CD4-positive, alpha-beta T cell treated with Interleukin-1 beta for 1 hour (primary cell): ENCODE data around the gene KCTD19.

Source experiments
- DNase-seq, 2 donors: peaks; one replicate each; pipeline ENCODE4 v3.0.0-alpha.2; 2020 to 2022

Gene KCTD19

GRCh38 chr16:67312719-67313118 is 13.8 kb downstream of the KCTD19 start:
- no peak for DNase-seq

GRCh38 chr16:67311607-67312488 is 14.7 kb downstream of the KCTD19 start:
- DNase-seq, result no peak

- no peak for DNase-seq
Measured at GRCh38 chr16:67310561-67310960, 16.0 kb downstream of the KCTD19 start.

GRCh38 chr16:67305216-67306071 is 21.1 kb downstream of the KCTD19 start:
- DNase-seq, result no peak

- DNase-seq, result no peak
Measured at GRCh38 chr16:67304020-67304419, 22.5 kb downstream of the KCTD19 start.

GRCh38 chr16:67302970-67303369 is 23.6 kb downstream of the KCTD19 start:
- no peak for DNase-seq

GRCh38 chr16:67302076-67302475 is 24.5 kb downstream of the KCTD19 start:
- DNase-seq, result no peak

GRCh38 chr16:67301080-67301782 is 25.3 kb downstream of the KCTD19 start:
- no peak for DNase-seq

GRCh38 chr16:67299269-67299668 is 27.3 kb downstream of the KCTD19 start:
- no peak for DNase-seq

- no peak for DNase-seq
Measured at GRCh38 chr16:67298277-67298676, 28.3 kb downstream of the KCTD19 start.

GRCh38 chr16:67296420-67296819 is 30.1 kb downstream of the KCTD19 start:
- no peak for DNase-seq

GRCh38 chr16:67294938-67295361 is 31.6 kb downstream of the KCTD19 start:
- no peak for DNase-seq

- no peak for DNase-seq
Measured at GRCh38 chr16:67294171-67294757, 32.3 kb downstream of the KCTD19 start.

GRCh38 chr16:67291461-67291860 is 35.1 kb downstream of the KCTD19 start:
- no peak for DNase-seq

- DNase-seq, result no peak
Measured at GRCh38 chr16:67287960-67288359, 38.6 kb downstream of the KCTD19 start.

GRCh38 chr16:67286441-67287235 is 39.9 kb downstream of the KCTD19 start:
- DNase-seq, result no peak

GRCh38 chr16:67284699-67285646 is 41.6 kb downstream of the KCTD19 start:
- DNase-seq, result no peak

GRCh38 chr16:67283826-67284555 is 42.5 kb downstream of the KCTD19 start:
- no peak for DNase-seq

- DNase-seq, result no peak
Measured at GRCh38 chr16:67283039-67283825, 43.3 kb downstream of the KCTD19 start.
